K562 (cell line): ENCODE measurements around the gene API5. TPM values are rescaled to one million over a fixed set of nuclear protein-coding genes. Genes with fewer than 3 reads are reported as not detected.

Experiments
- HDAC1 ChIP-seq, 2 experiments: fragments of 450-650 bp; IDR thresholded peaks; 2 replicates each; pipeline ENCODE4 v1.6.1; 2016 to 2017; ENCODE audit warnings: inconsistent platforms in 1 of 2, mild to moderate bottlenecking in 1 of 2, moderate library complexity in 1 of 2
- MEF2A ChIP-seq: IDR thresholded peaks from 2 replicates; pipeline ENCODE4 v1.6.1; 2011; ENCODE audit warnings: low read depth, mild to moderate bottlenecking, low read length, moderate library complexity; ENCODE audit not compliant: control insufficient read depth
- NR2C2 ChIP-seq, 2 experiments: fragments of 200-800 bp in 1 of 2; sonication (Bioruptor generic) in 1 of 2; sonication (generic) in 1 of 2; formaldehyde crosslinking in 1 of 2; IDR thresholded peaks; 2 replicates each; pipeline versions ENCODE4 v1.6.1 to v1.8.0; 2016 to 2022; ENCODE audit warnings: mild to moderate bottlenecking in 1 of 2, missing compliant biosample characterization in 1 of 2, missing genetic modification characterization in 1 of 2, missing genetic modification reagents in 1 of 2
- PML ChIP-seq: IDR thresholded peaks from 2 replicates; pipeline ENCODE4 v1.6.1; 2012; ENCODE audit warnings: low read length, inconsistent platforms
- RB1 ChIP-seq: fragments of 450-650 bp; IDR thresholded peaks from 2 replicates; pipeline ENCODE4 v1.6.1; 2017; ENCODE audit warnings: low read depth, mild to moderate bottlenecking
- RCOR1 ChIP-seq, 2 experiments: IDR thresholded peaks; 2 replicates each; pipeline ENCODE4 v1.6.1; 2012; ENCODE audit warnings: low read depth in 2 of 2, low read length in 2 of 2, borderline replicate concordance in 1 of 2, improper control_type of control experiment in 1 of 2
- SMAD1 ChIP-seq: fragments of 150-350 bp; IDR thresholded peaks from 2 replicates; pipeline ENCODE4 v1.6.1; 2014; ENCODE audit warnings: low read length, low read depth; ENCODE audit not compliant: partially characterized antibody
- TCF7 ChIP-seq: sonication (generic); IDR thresholded peaks from 2 replicates; pipeline ENCODE4 v1.6.1; 2016; ENCODE audit warnings: antibody characterized with exemption, borderline replicate concordance
- U2AF1 ChIP-seq: fragments of 200-400 bp; formaldehyde crosslinking; optimal IDR thresholded peaks from 2 replicates; pipeline ENCODE3; 2017; ENCODE audit warnings: mild to moderate bottlenecking, low read depth, low read length, moderate library complexity
- ZFP36 ChIP-seq: fragments of 150-350 bp; IDR thresholded peaks from 2 replicates; pipeline ENCODE4 v1.6.1; 2018; ENCODE audit warnings: low read length, low read depth; ENCODE audit not compliant: partially characterized antibody
- ZNF140 ChIP-seq: fragments of 250-450 bp; sonication (Bioruptor Pico); IDR thresholded peaks from 2 replicates; pipeline ENCODE4 v1.8.0; 2021; ENCODE audit warnings: moderate library complexity, mild to moderate bottlenecking, inconsistent platforms
- polyA plus RNA-seq, 8 experiments: library from polyadenylated mRNA; depleted of rRNA in 4 of 8; stranded (reverse) in 5 of 8; unstranded in 3 of 8; fragments of >200 nt; fragmentation: Nextera tagmentation in 2 of 8; fragmentation: Illumina TruSeq in 1 of 8; extraction: Ambion mirVana in 2 of 8; extraction: Trizol in 1 of 8; gene quantifications; 2 replicates each; pipeline versions ENCODE4 v1.2.1 to v1.2.3, GENCODE V29; 2011 to 2014; ENCODE audit warnings: inconsistent platforms in 1 of 8, missing spikeins in 1 of 8
- total RNA-seq, 7 experiments: library from RNA; depleted of rRNA in 6 of 7; stranded (reverse); fragments of >200 nt in 6 of 7; fragmentation: Illumina TruSeq in 2 of 7; extraction: Trizol in 2 of 7; gene quantifications; 2 replicates each; pipeline versions ENCODE4 v1.2.1 to v1.2.3, GENCODE V29; 2011 to 2021; ENCODE audit warnings: low replicate concordance in 1 of 7
- TF ChIP-seq, protein P1 (sequence below): fragments of 450-650 bp; IDR thresholded peaks from 2 replicates; pipeline ENCODE4 v1.6.1; 2016; ENCODE audit warnings: mild to moderate bottlenecking
- TF ChIP-seq, protein P2 (sequence below): IDR thresholded peaks from 2 replicates; pipeline ENCODE4 v1.6.1; 2011; ENCODE audit warnings: borderline replicate concordance, low read depth, mild to moderate bottlenecking, moderate library complexity, low read length; ENCODE audit not compliant: insufficient read depth, poor library complexity, severe bottlenecking
- TF ChIP-seq, protein P3 (sequence below): fragments of 250-450 bp; sonication (Bioruptor Pico); IDR thresholded peaks from 2 replicates; pipeline ENCODE4 v1.5.0; 2021; ENCODE audit warnings: mild to moderate bottlenecking, borderline replicate concordance
- TF ChIP-seq, protein P4 (sequence below), 2 experiments: IDR thresholded peaks in 1 of 2; conservative IDR thresholded peaks in 1 of 2; 2 replicates each; pipeline ENCODE4 v1.6.1; 2016; ENCODE audit warnings: low read depth in 2 of 2, mild to moderate bottlenecking in 1 of 2, missing compliant biosample characterization in 1 of 2, missing genetic modification characterization in 1 of 2, moderate library complexity in 1 of 2

API5 gene
- total and polyA plus RNA-seq, 9 of the 15 experiments (the other 6 are each of a cell fraction or from before 2014, with no cell fraction given) = 59.8 to 146 (median 123) TPM

DNA sequence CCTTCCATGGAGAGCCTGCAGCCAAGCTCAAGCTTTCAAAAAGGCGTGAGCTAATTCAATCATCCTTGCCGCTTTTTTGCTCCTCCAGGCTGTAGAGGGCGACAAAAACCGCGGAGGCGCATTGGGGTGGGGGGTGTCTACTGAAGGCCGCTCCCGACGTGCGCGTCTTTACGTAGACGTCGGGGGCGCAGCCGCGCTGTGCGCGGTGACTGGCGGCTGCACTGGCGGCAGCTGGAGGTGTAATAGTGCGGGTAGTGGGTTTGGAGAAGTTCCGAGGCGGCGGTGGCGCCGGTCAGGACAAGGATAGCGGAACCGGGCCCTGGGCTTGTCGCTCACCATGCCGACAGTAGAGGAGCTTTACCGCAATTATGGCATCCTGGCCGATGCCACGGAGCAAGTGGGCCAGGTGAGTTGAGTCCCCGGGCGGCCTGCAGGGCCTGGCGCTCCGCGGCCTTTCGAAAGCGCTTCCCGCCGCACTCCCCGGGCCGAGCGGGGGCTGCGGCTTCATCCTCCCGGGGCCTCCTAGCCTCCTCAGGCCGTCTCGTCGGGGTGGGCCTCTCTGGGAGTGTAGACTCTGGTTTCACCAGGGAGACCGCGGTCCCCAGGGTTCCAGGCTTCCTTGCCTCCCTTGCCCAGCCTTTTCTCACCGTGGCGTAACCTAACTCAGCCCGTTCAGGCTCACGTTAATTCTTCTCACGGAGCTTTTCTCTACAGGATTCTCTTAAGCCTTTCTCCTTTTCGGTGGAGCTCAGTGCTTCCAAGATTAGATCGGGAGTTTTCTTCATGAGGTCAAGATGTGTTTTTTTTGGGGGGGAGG lies at the start of gene API5 (continued):
- peak in 1 of 2 experiments; percentile 76; a peak in 2 of 4 replicates for TF ChIP-seq RCOR1 (IDR thresholded peaks at IDR 0.05; ENCODE audit: borderline replicate concordance in 1 of 2, low read depth in 2 of 2, low read length in 2 of 2)
- TF ChIP-seq, protein P1, sequence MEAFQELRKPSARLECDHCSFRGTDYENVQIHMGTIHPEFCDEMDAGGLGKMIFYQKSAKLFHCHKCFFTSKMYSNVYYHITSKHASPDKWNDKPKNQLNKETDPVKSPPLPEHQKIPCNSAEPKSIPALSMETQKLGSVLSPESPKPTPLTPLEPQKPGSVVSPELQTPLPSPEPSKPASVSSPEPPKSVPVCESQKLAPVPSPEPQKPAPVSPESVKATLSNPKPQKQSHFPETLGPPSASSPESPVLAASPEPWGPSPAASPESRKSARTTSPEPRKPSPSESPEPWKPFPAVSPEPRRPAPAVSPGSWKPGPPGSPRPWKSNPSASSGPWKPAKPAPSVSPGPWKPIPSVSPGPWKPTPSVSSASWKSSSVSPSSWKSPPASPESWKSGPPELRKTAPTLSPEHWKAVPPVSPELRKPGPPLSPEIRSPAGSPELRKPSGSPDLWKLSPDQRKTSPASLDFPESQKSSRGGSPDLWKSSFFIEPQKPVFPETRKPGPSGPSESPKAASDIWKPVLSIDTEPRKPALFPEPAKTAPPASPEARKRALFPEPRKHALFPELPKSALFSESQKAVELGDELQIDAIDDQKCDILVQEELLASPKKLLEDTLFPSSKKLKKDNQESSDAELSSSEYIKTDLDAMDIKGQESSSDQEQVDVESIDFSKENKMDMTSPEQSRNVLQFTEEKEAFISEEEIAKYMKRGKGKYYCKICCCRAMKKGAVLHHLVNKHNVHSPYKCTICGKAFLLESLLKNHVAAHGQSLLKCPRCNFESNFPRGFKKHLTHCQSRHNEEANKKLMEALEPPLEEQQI = peak; percentile 94
- TF ChIP-seq HDAC1 (IDR thresholded peaks at IDR 0.05) = peak in 1 of 2 experiments; percentile 65; a peak in 2 of 4 replicates
- TF ChIP-seq, protein P2, sequence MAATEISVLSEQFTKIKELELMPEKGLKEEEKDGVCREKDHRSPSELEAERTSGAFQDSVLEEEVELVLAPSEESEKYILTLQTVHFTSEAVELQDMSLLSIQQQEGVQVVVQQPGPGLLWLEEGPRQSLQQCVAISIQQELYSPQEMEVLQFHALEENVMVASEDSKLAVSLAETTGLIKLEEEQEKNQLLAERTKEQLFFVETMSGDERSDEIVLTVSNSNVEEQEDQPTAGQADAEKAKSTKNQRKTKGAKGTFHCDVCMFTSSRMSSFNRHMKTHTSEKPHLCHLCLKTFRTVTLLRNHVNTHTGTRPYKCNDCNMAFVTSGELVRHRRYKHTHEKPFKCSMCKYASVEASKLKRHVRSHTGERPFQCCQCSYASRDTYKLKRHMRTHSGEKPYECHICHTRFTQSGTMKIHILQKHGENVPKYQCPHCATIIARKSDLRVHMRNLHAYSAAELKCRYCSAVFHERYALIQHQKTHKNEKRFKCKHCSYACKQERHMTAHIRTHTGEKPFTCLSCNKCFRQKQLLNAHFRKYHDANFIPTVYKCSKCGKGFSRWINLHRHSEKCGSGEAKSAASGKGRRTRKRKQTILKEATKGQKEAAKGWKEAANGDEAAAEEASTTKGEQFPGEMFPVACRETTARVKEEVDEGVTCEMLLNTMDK = peak; percentile 72
- TF ChIP-seq ZFP36 = no peak
- TF ChIP-seq, protein P3, sequence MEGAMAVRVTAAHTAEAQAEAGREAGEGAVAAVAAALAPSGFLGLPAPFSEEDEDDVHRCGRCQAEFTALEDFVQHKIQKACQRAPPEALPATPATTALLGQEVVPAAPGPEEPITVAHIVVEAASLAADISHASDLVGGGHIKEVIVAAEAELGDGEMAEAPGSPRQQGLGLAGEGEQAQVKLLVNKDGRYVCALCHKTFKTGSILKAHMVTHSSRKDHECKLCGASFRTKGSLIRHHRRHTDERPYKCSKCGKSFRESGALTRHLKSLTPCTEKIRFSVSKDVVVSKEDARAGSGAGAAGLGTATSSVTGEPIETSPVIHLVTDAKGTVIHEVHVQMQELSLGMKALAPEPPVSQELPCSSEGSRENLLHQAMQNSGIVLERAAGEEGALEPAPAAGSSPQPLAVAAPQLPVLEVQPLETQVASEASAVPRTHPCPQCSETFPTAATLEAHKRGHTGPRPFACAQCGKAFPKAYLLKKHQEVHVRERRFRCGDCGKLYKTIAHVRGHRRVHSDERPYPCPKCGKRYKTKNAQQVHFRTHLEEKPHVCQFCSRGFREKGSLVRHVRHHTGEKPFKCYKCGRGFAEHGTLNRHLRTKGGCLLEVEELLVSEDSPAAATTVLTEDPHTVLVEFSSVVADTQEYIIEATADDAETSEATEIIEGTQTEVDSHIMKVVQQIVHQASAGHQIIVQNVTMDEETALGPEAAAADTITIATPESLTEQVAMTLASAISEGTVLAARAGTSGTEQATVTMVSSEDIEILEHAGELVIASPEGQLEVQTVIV (CRISPR knock-in tag) = no peak
- TF ChIP-seq, protein P4, sequence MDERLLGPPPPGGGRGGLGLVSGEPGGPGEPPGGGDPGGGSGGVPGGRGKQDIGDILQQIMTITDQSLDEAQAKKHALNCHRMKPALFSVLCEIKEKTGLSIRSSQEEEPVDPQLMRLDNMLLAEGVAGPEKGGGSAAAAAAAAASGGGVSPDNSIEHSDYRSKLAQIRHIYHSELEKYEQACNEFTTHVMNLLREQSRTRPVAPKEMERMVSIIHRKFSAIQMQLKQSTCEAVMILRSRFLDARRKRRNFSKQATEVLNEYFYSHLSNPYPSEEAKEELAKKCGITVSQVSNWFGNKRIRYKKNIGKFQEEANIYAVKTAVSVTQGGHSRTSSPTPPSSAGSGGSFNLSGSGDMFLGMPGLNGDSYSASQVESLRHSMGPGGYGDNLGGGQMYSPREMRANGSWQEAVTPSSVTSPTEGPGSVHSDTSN (CRISPR knock-in tag; IDR thresholded peaks at IDR 0.05; ENCODE audit: low read depth) = no peak
- TF ChIP-seq, protein P4 (tag; conservative IDR thresholded peaks at IDR 0.05; ENCODE audit: low read depth) = peak; percentile 32; the same call in 1 of the 2 replicates
- peak; percentile 63 for TF ChIP-seq SMAD1
- TF ChIP-seq NR2C2 (CRISPR knock-in tag; IDR thresholded peaks at IDR 0.05) = no peak
- peak; percentile 59; the same call in 1 of the 2 replicates for TF ChIP-seq NR2C2 (tag; IDR thresholded peaks at IDR 0.05)
- peak; percentile 87 for TF ChIP-seq RB1
- TF ChIP-seq ZNF140 = no peak
- no peak for TF ChIP-seq MEF2A
- peak; percentile 52; the same call in 1 of the 2 replicates for TF ChIP-seq TCF7
- TF ChIP-seq U2AF1 = no peak
- peak; percentile 68; the same call in 1 of the 2 replicates for TF ChIP-seq PML
